Measurements from ENCODE around the gene ZNF317.

ZNF317 gene

GRCh38 chr19:9140159-9140874, at the start of gene ZNF317:
Gene ZNF317, plus strand, starts transcription at chr19:9140397. Its CDS starts 15,620 bp downstream, at chr19:9156017.
- peak; percentile 78 for DNase-seq (ENCODE audit: low read depth)

GRCh38 chr19:9107375-9107774, 32.8 kb upstream of the ZNF317 start, which contains the start of gene OR7G2:
Gene OR7G2, minus strand, starts transcription at chr19:9107475. Its CDS starts 4,232 bp downstream, at chr19:9103243.
- no peak for DNase-seq (ENCODE audit: low read depth)

GRCh38 chr19:9109959-9110358, 30.2 kb upstream of the ZNF317 start:
- no peak for DNase-seq (ENCODE audit: low read depth)

- DNase-seq (ENCODE audit: low read depth): no peak
Measured at GRCh38 chr19:9115307-9115813, 24.8 kb upstream of the ZNF317 start, which contains the start of gene OR7G1. Gene OR7G1, minus strand, starts transcription at chr19:9115763. Its CDS starts 0 bp downstream, at chr19:9115763.

- DNase-seq (ENCODE audit: low read depth): no peak
Measured at GRCh38 chr19:9116547-9116946, 23.6 kb upstream of the ZNF317 start.

GRCh38 chr19:9126900-9127405, 13.2 kb upstream of the ZNF317 start, which contains the start of gene OR7G3:
Gene OR7G3, minus strand, starts transcription at chr19:9126950. Its CDS starts 0 bp downstream, at chr19:9126950.
- no peak for DNase-seq (ENCODE audit: low read depth)

GRCh38 chr19:9128171-9128570, 12.0 kb upstream of the ZNF317 start:
- DNase-seq (ENCODE audit: low read depth): no peak

- DNase-seq (ENCODE audit: low read depth): no peak
Measured at GRCh38 chr19:9130965-9131364, 9.2 kb upstream of the ZNF317 start.

GRCh38 chr19:9132422-9132821, 7.8 kb upstream of the ZNF317 start:
- DNase-seq (ENCODE audit: low read depth): no peak

- DNase-seq (ENCODE audit: low read depth): no peak
Measured at GRCh38 chr19:9139609-9140158, 513 bp upstream of the ZNF317 start.

- DNase-seq (ENCODE audit: low read depth): no peak
Measured at GRCh38 chr19:9144920-9145319, 4.7 kb downstream of the ZNF317 start.

GRCh38 chr19:9146882-9147281, 6.7 kb downstream of the ZNF317 start:
- no peak for DNase-seq (ENCODE audit: low read depth)

GRCh38 chr19:9148697-9149096, 8.5 kb downstream of the ZNF317 start:
- no peak for DNase-seq (ENCODE audit: low read depth)

- DNase-seq (ENCODE audit: low read depth): no peak
Measured at GRCh38 chr19:9149997-9150396, 9.8 kb downstream of the ZNF317 start.

GRCh38 chr19:9150650-9151049, 10.5 kb downstream of the ZNF317 start:
- DNase-seq (ENCODE audit: low read depth): no peak

- DNase-seq (ENCODE audit: low read depth): no peak
Measured at GRCh38 chr19:9151367-9151766, 11.2 kb downstream of the ZNF317 start.

GRCh38 chr19:9155591-9155990, 15.4 kb downstream of the ZNF317 start:
- DNase-seq (ENCODE audit: low read depth): no peak

- no peak for DNase-seq (ENCODE audit: low read depth)
Measured at GRCh38 chr19:9156304-9156703, 16.1 kb downstream of the ZNF317 start.

GRCh38 chr19:9159891-9160290, 19.7 kb downstream of the ZNF317 start:
- no peak for DNase-seq (ENCODE audit: low read depth)

GRCh38 chr19:9161427-9161826, 21.2 kb downstream of the ZNF317 start:
- DNase-seq (ENCODE audit: low read depth): no peak

- no peak for DNase-seq (ENCODE audit: low read depth)
Measured at GRCh38 chr19:9165261-9165660, 25.1 kb downstream of the ZNF317 start.

- no peak for DNase-seq (ENCODE audit: low read depth)
Measured at GRCh38 chr19:9166846-9167245, 26.6 kb downstream of the ZNF317 start.

GRCh38 chr19:9171393-9171991, 31.3 kb downstream of the ZNF317 start:
- DNase-seq (ENCODE audit: low read depth): no peak

Data from stimulated activated CD8-positive, alpha-beta memory T cell treated with anti-CD3 and anti-CD28 coated beads, Interleukin-7, amount 100 ng/mL, for 24 hours (primary cell).